K562 (cell line): Measurements from ENCODE around the gene FEN1. TPM values are rescaled to one million over a fixed set of nuclear protein-coding genes. Genes with fewer than 3 reads are reported as not detected.

Source experiments
- BRD9 ChIP-seq: fragments of 450-650 bp; IDR thresholded peaks from 2 replicates; pipeline ENCODE4 v1.6.1; 2018; ENCODE audit warnings: low read depth; ENCODE audit not compliant: partially characterized antibody
- CC2D1A ChIP-seq: fragments of 450-650 bp; IDR thresholded peaks from 2 replicates; pipeline ENCODE4 v1.6.1; 2017; ENCODE audit warnings: mild to moderate bottlenecking
- CUX1 ChIP-seq: fragments of 200-800 bp; sonication (Bioruptor generic); IDR thresholded peaks from 2 replicates; pipeline ENCODE4 v1.6.1; 2016; ENCODE audit warnings: missing genetic modification characterization, missing compliant biosample characterization
- ETS2 ChIP-seq: IDR thresholded peaks from 2 replicates; pipeline ENCODE4 v1.6.1; 2016; ENCODE audit warnings: borderline replicate concordance, missing genetic modification characterization, mild to moderate bottlenecking, moderate library complexity, missing compliant biosample characterization; ENCODE audit not compliant: poor library complexity, severe bottlenecking
- GTF3C2 ChIP-seq: IDR thresholded peaks from 3 replicates; pipeline ENCODE4 v1.6.1; 2011; ENCODE audit warnings: borderline replicate concordance, mild to moderate bottlenecking, moderate library complexity; ENCODE audit not compliant: insufficient read length; ENCODE audit errors: extremely low read depth
- TCF15 ChIP-seq: fragments of 250-450 bp; sonication (Bioruptor Pico); IDR thresholded peaks from 2 replicates; pipeline ENCODE4 v1.8.0; 2022; ENCODE audit warnings: moderate library complexity, mild to moderate bottlenecking, inconsistent platforms
- ZNF655 ChIP-seq: fragments of 250-450 bp; sonication (Bioruptor Pico); IDR thresholded peaks from 2 replicates; pipeline ENCODE4 v1.5.0; 2021
- ZNF717 ChIP-seq: fragments of 250-450 bp; sonication (Bioruptor Pico); IDR thresholded peaks from 2 replicates; pipeline ENCODE4 v1.5.0; 2021
- polyA plus RNA-seq, 8 experiments: library from polyadenylated mRNA; depleted of rRNA in 4 of 8; stranded (reverse) in 5 of 8; unstranded in 3 of 8; fragments of >200 nt; fragmentation: Nextera tagmentation in 2 of 8; fragmentation: Illumina TruSeq in 1 of 8; extraction: Ambion mirVana in 2 of 8; extraction: Trizol in 1 of 8; gene quantifications; 2 replicates each; pipeline versions ENCODE4 v1.2.1 to v1.2.3, GENCODE V29; 2011 to 2014; ENCODE audit warnings: inconsistent platforms in 1 of 8, missing spikeins in 1 of 8
- total RNA-seq, 7 experiments: library from RNA; depleted of rRNA in 6 of 7; stranded (reverse); fragments of >200 nt in 6 of 7; fragmentation: Illumina TruSeq in 2 of 7; extraction: Trizol in 2 of 7; gene quantifications; 2 replicates each; pipeline versions ENCODE4 v1.2.1 to v1.2.3, GENCODE V29; 2011 to 2021; ENCODE audit warnings: low replicate concordance in 1 of 7

The FEN1 gene
- total and polyA plus RNA-seq, 9 of the 15 experiments (the other 6 are each of a cell fraction or from before 2014, with no cell fraction given): 58.1 to 156 (median 137) TPM

- TF ChIP-seq CUX1 (CRISPR knock-in tag): no peak
- TF ChIP-seq ZNF655 (CRISPR knock-in tag): 0 out of 2 replicates have a peak, but pooled peaks have one; percentile 59
- TF ChIP-seq CC2D1A: peak; percentile 41; the same call in 1 of the 2 replicates
- no peak for TF ChIP-seq ETS2
- TF ChIP-seq TCF15 (CRISPR knock-in tag): 0 out of 2 replicates have a peak, but pooled peaks have one; percentile 49
- TF ChIP-seq BRD9: peak; percentile 84
- TF ChIP-seq GTF3C2: no peak
- TF ChIP-seq ZNF717 (CRISPR knock-in tag): peak; percentile 59; the same call in 1 of the 2 replicates
Measured at GRCh38 chr11:61814247-61814957, 21.7 kb downstream of the FEN1 start (continued).
